HCT116 (cell line): ENCODE results near the gene FOXK1. TPM values are rescaled to one million over a fixed set of nuclear protein-coding genes. Genes with fewer than 3 reads are reported as not detected.

ENCODE experiments used
- ATAC-seq: fragments of 200-7000 bp; cut with Tn5 transposase; 2 replicates; pipeline ENCODE4 v1.9.1; 2020; ENCODE audit warnings: mild to moderate bottlenecking, moderate library complexity
- BruUV-seq: library from RNA; stranded (reverse); fragments of 400-500 nt; replicated peaks from 2 replicates; lab custom pipeline; 2021; lab: Mats Ljungman, UMichigan
- CTCF ChIA-PET: fragments of 300-600 bp; sonication (Branson Sonifier 250); formaldehyde crosslinking; loops from one replicate; lab custom pipeline; 2021; ENCODE audit warnings: antibody characterized with exemption; lab: Charles Lee
- POLR2A ChIA-PET: fragments of 300-600, 350-600 bp; sonication (Branson Sonifier 250); formaldehyde crosslinking; loops from one replicate; lab custom pipeline; 2021; ENCODE audit warnings: antibody characterized with exemption; lab: Charles Lee
- RAD21 ChIA-PET, 2 experiments: fragments of 300-600 bp; sonication (Branson Sonifier 250); formaldehyde crosslinking; loops; one replicate each; lab custom pipeline; 2023; ENCODE audit warnings: low total read pairs in 2 of 2; ENCODE audit not compliant: uncharacterized antibody in 2 of 2, unreplicated experiment in 2 of 2, low non-redundant PET in 1 of 2; lab: Charles Lee
- DNase-seq: peaks from one replicate; pipeline ENCODE4 v3.0.0-alpha.2; 2010; ENCODE audit warnings: low read depth, low spot score
- H2AFZ ChIP-seq: fragments of 200-600 bp; shearing (Covaris generic), sonication (generic); 2 replicates; pipeline ENCODE4 v1.6.1; 2017; ENCODE audit warnings: low read depth, mixed run types, mixed read lengths, antibody characterized with exemption, low read length; ENCODE audit not compliant: poor library complexity, severe bottlenecking
- H3K27ac ChIP-seq: 2 replicates; pipeline ENCODE4 v1.5.1; 2012; ENCODE audit warnings: low read depth, low read length
- H3K27me3 ChIP-seq: fragments of 200-600 bp; sonication (generic); 2 replicates; pipeline ENCODE4 v1.6.1; 2016; ENCODE audit warnings: mixed run types, low read length, mixed read lengths; ENCODE audit not compliant: insufficient read depth
- H3K36me3 ChIP-seq, 2 experiments: fragments of 200-500 bp in 1 of 2; fragments of 200-600 bp in 1 of 2; sonication (Bioruptor generic) in 1 of 2; sonication (generic) in 1 of 2; 2 replicates each; pipeline versions ENCODE4 v1.5.1 to v1.6.1; 2014 to 2016; ENCODE audit warnings: low read length in 2 of 2, inconsistent platforms in 1 of 2, mixed read lengths in 1 of 2, mixed run types in 1 of 2; ENCODE audit not compliant: insufficient read depth in 2 of 2, control insufficient read depth in 1 of 2
- H3K4me1 ChIP-seq, 2 experiments: fragments of 200-600 bp in 1 of 2; sonication (generic) in 1 of 2; 2 replicates each; pipeline versions ENCODE4 v1.5.1 to v1.6.1; 2012 to 2017; ENCODE audit warnings: low read length in 2 of 2, inconsistent platforms in 1 of 2, mild to moderate bottlenecking in 1 of 2, mixed read lengths in 1 of 2, mixed run types in 1 of 2, moderate library complexity in 1 of 2; ENCODE audit not compliant: insufficient read depth in 2 of 2, control insufficient read depth in 1 of 2
- H3K4me2 ChIP-seq: fragments of 200-600 bp; sonication (generic); 2 replicates; pipeline ENCODE4 v1.6.1; 2017; ENCODE audit warnings: mixed run types, low read length, mixed read lengths
- H3K4me3 ChIP-seq, 2 experiments: fragments of 200-600 bp in 1 of 2; sonication (generic) in 1 of 2; replicated peaks in 1 of 2; 2 replicates each; pipeline ENCODE4 v1.5.1; 2011 to 2016; ENCODE audit warnings: low read length in 2 of 2, control low read depth in 1 of 2, low read depth in 1 of 2, mild to moderate bottlenecking in 1 of 2, mixed read lengths in 1 of 2, mixed run types in 1 of 2
- H3K79me2 ChIP-seq: fragments of 200-600 bp; sonication (generic); 2 replicates; pipeline ENCODE4 v1.6.1; 2017; ENCODE audit warnings: mild to moderate bottlenecking, mixed run types, low read length, moderate library complexity, mixed read lengths; ENCODE audit not compliant: insufficient read depth
- H3K9ac ChIP-seq: fragments of 200-600 bp; sonication (generic); 2 replicates; pipeline ENCODE4 v1.6.1; 2016; ENCODE audit warnings: low read length, mixed read lengths
- H3K9me2 ChIP-seq: fragments of 200-600 bp; sonication (generic), shearing (Covaris generic); 2 replicates; pipeline ENCODE4 v1.6.1; 2017; ENCODE audit warnings: mixed run types, mild to moderate bottlenecking, moderate library complexity; ENCODE audit not compliant: insufficient read depth
- H3K9me3 ChIP-seq, 2 experiments: fragments of 200-500 bp in 1 of 2; fragments of 200-600 bp in 1 of 2; sonication (Bioruptor generic) in 1 of 2; sonication (generic) in 1 of 2; 2 replicates each; pipeline ENCODE4 v1.6.1; 2014 to 2017; ENCODE audit warnings: low read length in 2 of 2, mixed read lengths in 2 of 2, inconsistent platforms in 1 of 2, low read depth in 1 of 2, mild to moderate bottlenecking in 1 of 2, mixed run types in 1 of 2, moderate library complexity in 1 of 2; ENCODE audit not compliant: control insufficient read depth in 1 of 2, insufficient read depth in 1 of 2
- H4K20me1 ChIP-seq: fragments of 200-600 bp; sonication (generic), shearing (Covaris generic); 2 replicates; pipeline ENCODE4 v1.6.1; 2017; ENCODE audit warnings: mixed run types, mild to moderate bottlenecking, moderate library complexity; ENCODE audit not compliant: insufficient read depth
- ATF3 ChIP-seq: IDR thresholded peaks from 2 replicates; pipeline ENCODE4 v1.6.1; 2012
- CBX3 ChIP-seq: IDR thresholded peaks from 2 replicates; pipeline ENCODE4 v1.6.1; 2012; ENCODE audit warnings: low read depth
- CTCF ChIP-seq, 3 experiments: fragments of 200-600 bp in 1 of 3; sonication (generic) in 1 of 3; IDR thresholded peaks in 2 of 3; conservative IDR thresholded peaks in 1 of 3; 2 replicates each; pipeline ENCODE4 v1.5.1; 2012 to 2017; ENCODE audit warnings: low read depth in 2 of 3, low read length in 2 of 3, antibody characterized with exemption in 1 of 3, borderline replicate concordance in 1 of 3, control low read depth in 1 of 3, mild to moderate bottlenecking in 1 of 3, mixed read lengths in 1 of 3, mixed run types in 1 of 3, moderate library complexity in 1 of 3; ENCODE audit not compliant: insufficient read depth in 1 of 3
- EGR1 ChIP-seq: IDR thresholded peaks from 2 replicates; pipeline ENCODE4 v1.6.1; 2012; ENCODE audit warnings: low read depth
- ELF1 ChIP-seq: IDR thresholded peaks from 2 replicates; pipeline ENCODE4 v1.6.1; 2012; ENCODE audit warnings: low read depth, borderline replicate concordance
- POLR2AphosphoS5 ChIP-seq: IDR thresholded peaks from 2 replicates; pipeline ENCODE4 v1.6.1; 2011; ENCODE audit warnings: mild to moderate bottlenecking, low read depth, low read length, moderate library complexity
- RAD21 ChIP-seq: IDR thresholded peaks from 2 replicates; pipeline ENCODE4 v1.6.1; 2012; ENCODE audit warnings: low read depth, mild to moderate bottlenecking
- SP1 ChIP-seq: IDR thresholded peaks from 2 replicates; pipeline ENCODE4 v1.6.1; 2012; ENCODE audit warnings: low read depth
- SRF ChIP-seq: IDR thresholded peaks from 2 replicates; pipeline ENCODE4 v1.6.1; 2012; ENCODE audit warnings: low read depth
- TCF7L2 ChIP-seq: IDR thresholded peaks from 2 replicates; pipeline ENCODE4 v1.7.0; 2011; ENCODE audit warnings: borderline replicate concordance, inconsistent platforms; ENCODE audit not compliant: insufficient read depth, insufficient read length; ENCODE audit errors: extremely low read depth
- YY1 ChIP-seq: IDR thresholded peaks from 2 replicates; pipeline ENCODE4 v1.6.1; 2011; ENCODE audit warnings: low read length, low read depth, moderate library complexity, mild to moderate bottlenecking; ENCODE audit not compliant: insufficient replicate concordance; ENCODE audit errors: extremely low read depth
- intact Hi-C: fragments of 100-400 bp; cut with micrococcal nuclease; formaldehyde crosslinking; loops from 2 replicates; pipeline ENCODE4 v1.10.0; 2022
- total RNA-seq: library from RNA; stranded (reverse); gene quantifications from one replicate; pipeline ENCODE4 v1.2.1, GENCODE V29; 2021; ENCODE audit not compliant: unreplicated experiment

The FOXK1 gene
- total RNA-seq, 1 experiment from 2014 or later, result 60.5 TPM

- Histone ChIP-seq H3K36me3 (no peaks in the 10 kb centered on the region), H3K4me2 (no peak overlapping the region), H3K9me3 (peaks cover 0 to 4% of the 10 kb centered on the region in 2 experiments; a peak in 1 of 4 replicates), H2AFZ (no peak overlapping the region), H3K79me2 (no peaks in the 10 kb centered on the region), H3K9ac (no peak overlapping the region), H3K9me2 (no peaks in the 10 kb centered on the region), H3K4me1 (no peaks in the 10 kb centered on the region; a peak in 1 of 4 replicates), H3K27ac (no peak overlapping the region), H3K27me3 (no peaks in the 10 kb centered on the region), H4K20me1 (no peaks in the 10 kb centered on the region)
- CTCF ChIA-PET, result no interaction called here
- POLR2A ChIA-PET, result no interaction called here
- ATAC-seq, result no peak
- no TSS peak for BruUV-seq
- DNase-seq, result no peak
- intact Hi-C loops, result no loop called here
- RAD21 ChIA-PET, result no interaction called here
- no peak for TF ChIP-seq RAD21
- TF ChIP-seq ELF1, result no peak
- TF ChIP-seq TCF7L2, result no peak
- no peak for TF ChIP-seq CBX3
- TF ChIP-seq ATF3, result no peak
- no peak for TF ChIP-seq EGR1
- no peak for TF ChIP-seq CTCF (IDR thresholded peaks at IDR 0.05 in 2 of 3, conservative IDR thresholded peaks at IDR 0.05 in 1 of 3; ENCODE audit: borderline replicate concordance in 1 of 3, insufficient read depth in 1 of 3, low read depth in 2 of 3, low read length in 2 of 3)
- no peak for TF ChIP-seq SP1
- no peak for TF ChIP-seq SRF
- TF ChIP-seq YY1, result no peak
- TF ChIP-seq POLR2AphosphoS5, result no peak
- TF ChIP-seq, all 23 proteins: peak for 0
- H3K4me3 ChIP-seq, result no peak overlapping the region
Observed at GRCh38 chr7:4657640-4658417, 24.3 kb upstream of the FOXK1 start.
